Measurements from ENCODE around the gene HOXB5. TPM values are rescaled to one million over a fixed set of nuclear protein-coding genes. Genes with fewer than 3 reads are reported as not detected.

The HOXB5 gene
- total and polyA plus RNA-seq, 10 of the 15 experiments (the other 5 are each of a cell fraction or from before 2014, with no cell fraction given): not detected

- ATAC-seq: peak; percentile 46
- Histone ChIP-seq H2AFZ (ENCODE audit: control insufficient read depth, low read depth, low read length) (peak overlapping the region; percentile 60), H3K27ac (ENCODE audit: control insufficient read depth, insufficient read depth) (peak overlapping the region; percentile 49), H3K4me3 (peak overlapping the region; percentile 81), H3K79me2 (ENCODE audit: control insufficient read depth, insufficient read depth, low read length) (peaks cover 12% of the 10 kb centered on the region), H3K4me1 (ENCODE audit: control insufficient read depth, insufficient read depth, low read length) (peaks cover 7% of the 10 kb centered on the region), H3K36me3 (ENCODE audit: control insufficient read depth in 2 of 2, insufficient read depth in 2 of 2, low read length in 1 of 2) (no peaks in the 10 kb centered on the region), H3K9me3 (replicated peaks; ENCODE audit: control insufficient read depth, insufficient read depth, low read length) (no peaks in the 10 kb centered on the region), H4K20me1 (ENCODE audit: control insufficient read depth, insufficient read depth) (no peaks in the 10 kb centered on the region), H3K9ac (ENCODE audit: control insufficient read depth, insufficient read depth, low read length) (peak overlapping the region; percentile 77), H3K4me2 (ENCODE audit: control insufficient read depth, insufficient read depth) (peak overlapping the region; percentile 40), H3K27me3 (replicated peaks in 1 of 2; ENCODE audit: control insufficient read depth in 2 of 2, insufficient read depth in 2 of 2, low read length in 1 of 2) (peaks cover 0 to 4% of the 10 kb centered on the region in 2 experiments; a peak in 1 of 4 replicates)
- 34% methylated on average over 27 of the region's 27 CpGs for WGBS (ENCODE audit: insufficient coverage, insufficient replicate concordance, low lambda C conversion rate, missing lambda C conversion rate)
- no TSS peak for BruUV-seq (replicated peaks)
- intact Hi-C loops (cut with micrococcal nuclease; ENCODE audit: unreplicated experiment) (loop anchor here (2.0 to 5.0 kb wide), 2 partner anchors 31 to 50 kb away; no protein-coding TSS in a partner anchor), in situ Hi-C loops (cut with MboI) (no loop called here)
- FAIRE-seq: no peak
- RAD21 ChIA-PET (ENCODE audit: unreplicated experiment): interaction anchor here (0.7 to 3.3 kb wide), 5 partner anchors 31 to 195 kb away, joined by 3 to 18 read pairs (median 4); no protein-coding TSS in a partner anchor
- CTCF ChIA-PET: interaction anchor here (0.6 to 2.8 kb wide), 3 partner anchors 17 to 280 kb away, joined by 3 to 12 read pairs (median 4); no protein-coding TSS in a partner anchor
- no peak for DNase-seq (ENCODE audit: low read depth, low spot score)
- POLR2A ChIA-PET: interaction anchor here (0.9 to 2.0 kb wide), 5 partner anchors 29 to 180 kb away, joined by 3 to 9 read pairs (median 4); no protein-coding TSS in a partner anchor
- SMC1A ChIA-PET (ENCODE audit: uncharacterized antibody, unreplicated experiment): interaction anchor here (1.0 to 2.8 kb wide), 9 partner anchors 8 to 207 kb away, joined by 3 to 13 read pairs (median 3); no protein-coding TSS in a partner anchor
- no peak for TF ChIP-seq BCL3 (IDR thresholded peaks at IDR 0.05; ENCODE audit: borderline replicate concordance, insufficient read depth, low read depth, low read length, poor library complexity, severe bottlenecking)
- TF ChIP-seq ZBTB40 (IDR thresholded peaks at IDR 0.05; ENCODE audit: borderline replicate concordance): peak; percentile 37; the same call in 1 of the 2 replicates
- TF ChIP-seq JUND (IDR thresholded peaks at IDR 0.05; ENCODE audit: low read depth, low read length): no peak
- TF ChIP-seq FOXM1 (IDR thresholded peaks at IDR 0.05; ENCODE audit: low read depth, low read length): no peak
- no peak for TF ChIP-seq SMAD1 (IDR thresholded peaks at IDR 0.05; ENCODE audit: low read depth, partially characterized antibody)
- no peak for TF ChIP-seq MXI1 (IDR thresholded peaks at IDR 0.05; ENCODE audit: low read depth, low read length)
- no peak for TF ChIP-seq RELA (IDR thresholded peaks at IDR 0.05; ENCODE audit: borderline replicate concordance, partially characterized antibody)
- TF ChIP-seq RBBP5 (conservative IDR thresholded peaks at IDR 0.05): no peak
- no peak for TF ChIP-seq SMAD5 (IDR thresholded peaks at IDR 0.05; ENCODE audit: low read depth)
- no peak for TF ChIP-seq CBFB (IDR thresholded peaks at IDR 0.05; ENCODE audit: low read depth)
- peak; percentile 65 for TF ChIP-seq ZNF687 (IDR thresholded peaks at IDR 0.05)
- peak; percentile 13; the same call in 1 of the 2 replicates for TF ChIP-seq POLR2AphosphoS2 (IDR thresholded peaks at IDR 0.05; ENCODE audit: low read depth, low read length)
- no peak for TF ChIP-seq SP1 (IDR thresholded peaks at IDR 0.05; ENCODE audit: low read depth, low read length)
- TF ChIP-seq PAX5 (IDR thresholded peaks at IDR 0.05; ENCODE audit: borderline replicate concordance, low read depth, low read length): no peak
These were observed 51.4 kb downstream of the HOXB5 start for GRCh38 chr17:48542114-48542656.

All from GM12878 (cell line).